Activated naive CD4-positive, alpha-beta T cell treated with anti-CD3 and anti-CD28 coated beads, Interleukin-2, amount 50 U/mL, for 16 hours (primary cell): Measurements from ENCODE around the gene SLAMF8.

Source experiments
- DNase-seq: peaks from one replicate; pipeline ENCODE4 v3.0.0-alpha.2; 2020

Gene SLAMF8

DNA sequence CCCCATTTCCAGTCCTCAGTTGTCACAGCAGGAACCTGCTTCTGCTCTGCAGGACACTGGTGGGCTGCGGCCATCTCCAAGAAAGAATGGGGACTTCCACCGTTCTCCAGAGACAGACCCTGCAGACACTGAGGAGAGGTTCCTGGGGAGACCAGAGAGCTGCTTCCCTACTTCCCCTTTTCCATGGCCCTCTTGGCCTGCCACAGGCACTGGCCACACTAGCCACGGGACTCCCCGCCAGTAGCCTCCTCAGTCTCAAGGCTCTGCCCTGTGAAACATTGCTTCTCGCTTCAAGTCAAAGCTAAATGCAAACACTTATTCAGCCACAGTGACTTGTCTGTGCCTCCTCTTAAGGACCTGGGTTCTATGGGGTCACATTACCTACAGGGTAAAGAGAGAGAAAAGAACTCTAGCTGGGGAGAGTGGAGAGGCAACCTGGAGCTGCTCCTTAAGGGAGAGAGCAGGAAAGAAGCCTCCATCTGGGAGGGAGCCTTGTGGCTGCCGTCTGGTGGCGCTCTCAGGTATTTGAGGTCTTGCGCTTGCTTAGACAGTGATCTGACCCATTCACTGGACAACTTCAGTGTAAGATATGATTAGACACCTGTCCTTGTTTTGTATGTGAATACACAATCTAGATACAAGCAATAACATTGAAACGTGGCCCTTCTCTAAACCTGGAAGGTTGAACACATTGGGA lies 5.4 kb upstream of the SLAMF8 start:
- no peak for DNase-seq

GRCh38 chr1:159823406-159823805 lies 3.3 kb upstream of the SLAMF8 start:
- DNase-seq: no peak

DNA sequence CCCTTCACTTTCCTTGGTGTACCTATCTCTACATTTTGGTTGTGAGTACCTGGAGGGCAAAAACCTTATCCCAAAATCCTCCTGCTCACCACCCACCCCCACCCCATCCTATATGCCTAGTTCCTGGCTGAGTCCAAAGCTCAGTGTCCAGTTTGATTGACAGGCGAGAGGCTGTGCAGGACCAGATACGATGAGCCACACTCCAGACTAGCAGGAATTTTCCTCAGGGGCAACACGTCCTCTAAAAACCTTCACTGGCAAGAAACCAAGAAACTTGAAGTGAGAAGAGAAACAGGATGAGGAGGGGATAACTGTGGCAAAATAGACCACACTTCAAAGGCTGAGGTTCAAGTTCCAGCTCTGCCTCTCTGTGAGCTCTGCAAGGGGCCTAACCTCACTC lies 1.1 kb upstream of the SLAMF8 start:
- DNase-seq: no peak

GRCh38 chr1:159827102-159827490 lies 423 bp downstream of the SLAMF8 start:
- no peak for DNase-seq

DNA sequence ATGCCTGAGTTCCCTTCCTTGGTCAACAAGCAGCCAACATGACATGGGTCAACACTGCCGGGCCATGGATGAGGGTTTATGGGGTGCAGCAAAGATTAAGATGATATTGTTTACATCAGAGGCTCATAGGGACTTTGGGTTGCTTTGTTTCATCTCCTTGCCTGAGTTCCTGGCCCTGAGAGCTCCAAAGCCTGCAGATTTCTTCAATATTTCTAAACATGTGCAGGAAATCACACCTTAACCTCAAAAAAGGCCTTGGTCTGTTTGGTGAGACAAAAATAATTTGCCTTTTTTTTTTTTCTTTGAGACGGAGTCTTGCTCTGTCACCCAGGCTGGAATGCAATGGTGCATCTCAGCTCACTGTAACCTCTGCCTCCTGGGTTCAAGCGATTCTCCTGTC lies 876 bp downstream of the SLAMF8 start:
- no peak for DNase-seq

DNA sequence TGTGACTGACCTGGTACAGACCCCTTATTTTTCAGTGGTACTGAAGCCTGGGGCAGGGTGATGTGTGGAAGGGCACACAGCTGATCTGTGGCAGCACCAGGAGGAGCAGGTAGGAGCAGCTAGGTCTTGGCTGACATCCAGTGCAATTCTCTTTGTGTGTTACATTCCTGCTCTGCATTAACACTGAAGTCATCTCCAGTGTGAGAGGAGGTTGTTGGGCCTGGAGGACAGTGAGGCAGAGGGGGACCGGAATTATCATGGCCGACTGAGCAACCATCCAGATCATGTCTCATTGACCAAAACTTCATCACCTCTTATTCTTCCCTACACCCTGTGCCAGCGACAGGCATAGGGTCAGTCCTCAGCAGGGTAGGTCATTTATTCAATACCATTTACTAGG lies 1.5 kb downstream of the SLAMF8 start:
- DNase-seq: no peak

DNA sequence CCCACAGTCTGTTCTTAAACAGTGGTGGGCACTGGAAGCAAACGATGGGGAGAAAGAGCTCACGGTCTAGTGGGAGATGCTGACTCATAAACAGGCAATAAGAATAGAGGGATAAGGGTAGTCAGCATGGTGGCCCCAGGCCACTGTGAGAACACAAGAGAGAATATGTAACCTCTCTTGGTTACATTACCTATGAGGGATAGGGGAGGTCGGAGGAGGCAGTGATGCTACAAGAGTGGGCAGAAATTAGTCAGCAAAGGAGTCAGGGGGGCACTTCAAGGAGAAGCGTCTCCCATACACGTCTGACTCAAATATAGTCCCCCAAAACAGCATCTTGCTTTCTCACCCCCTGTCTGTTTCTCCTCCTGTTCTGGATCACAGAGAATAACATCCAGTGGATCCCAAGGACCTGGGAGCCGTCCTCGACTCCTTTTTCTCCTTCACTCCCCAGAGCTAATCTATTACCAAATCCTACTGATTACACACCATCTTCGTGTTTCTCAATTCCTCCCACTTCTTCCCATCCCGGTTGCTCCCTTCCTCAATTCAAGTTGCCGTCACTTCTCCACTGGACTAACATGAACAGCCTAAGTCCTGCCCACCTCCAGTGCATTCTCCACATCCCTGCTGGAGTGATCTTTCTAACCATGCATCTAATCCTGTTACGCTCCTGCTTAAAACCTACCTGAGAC lies 2.1 kb downstream of the SLAMF8 start:
- no peak for DNase-seq

- no peak for DNase-seq
Measured at GRCh38 chr1:159829273-159829634, 2.6 kb downstream of the SLAMF8 start.

DNA sequence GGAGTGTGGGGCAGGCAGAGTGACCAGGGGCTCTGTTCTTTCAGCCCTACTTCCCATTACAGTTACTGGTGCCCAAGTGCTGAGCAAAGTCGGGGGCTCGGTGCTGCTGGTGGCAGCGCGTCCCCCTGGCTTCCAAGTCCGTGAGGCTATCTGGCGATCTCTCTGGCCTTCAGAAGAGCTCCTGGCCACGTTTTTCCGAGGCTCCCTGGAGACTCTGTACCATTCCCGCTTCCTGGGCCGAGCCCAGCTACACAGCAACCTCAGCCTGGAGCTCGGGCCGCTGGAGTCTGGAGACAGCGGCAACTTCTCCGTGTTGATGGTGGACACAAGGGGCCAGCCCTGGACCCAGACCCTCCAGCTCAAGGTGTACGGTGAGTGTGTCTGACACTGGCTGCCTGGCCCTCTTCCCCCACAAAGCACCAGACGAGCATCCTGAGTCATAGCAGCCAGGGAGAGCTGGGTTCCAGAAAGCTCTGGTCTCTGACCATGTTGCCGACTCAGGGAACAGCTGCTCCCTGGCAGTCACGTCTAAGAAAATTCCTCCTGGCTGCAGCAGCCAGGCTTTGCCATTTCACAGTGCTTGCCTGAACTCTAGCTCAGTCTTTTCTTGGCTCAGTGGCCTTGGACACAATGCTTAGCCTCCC lies 3.3 kb downstream of the SLAMF8 start:
- no peak for DNase-seq

- DNase-seq: no peak
Measured at GRCh38 chr1:159830722-159831121, 4.0 kb downstream of the SLAMF8 start.

DNA sequence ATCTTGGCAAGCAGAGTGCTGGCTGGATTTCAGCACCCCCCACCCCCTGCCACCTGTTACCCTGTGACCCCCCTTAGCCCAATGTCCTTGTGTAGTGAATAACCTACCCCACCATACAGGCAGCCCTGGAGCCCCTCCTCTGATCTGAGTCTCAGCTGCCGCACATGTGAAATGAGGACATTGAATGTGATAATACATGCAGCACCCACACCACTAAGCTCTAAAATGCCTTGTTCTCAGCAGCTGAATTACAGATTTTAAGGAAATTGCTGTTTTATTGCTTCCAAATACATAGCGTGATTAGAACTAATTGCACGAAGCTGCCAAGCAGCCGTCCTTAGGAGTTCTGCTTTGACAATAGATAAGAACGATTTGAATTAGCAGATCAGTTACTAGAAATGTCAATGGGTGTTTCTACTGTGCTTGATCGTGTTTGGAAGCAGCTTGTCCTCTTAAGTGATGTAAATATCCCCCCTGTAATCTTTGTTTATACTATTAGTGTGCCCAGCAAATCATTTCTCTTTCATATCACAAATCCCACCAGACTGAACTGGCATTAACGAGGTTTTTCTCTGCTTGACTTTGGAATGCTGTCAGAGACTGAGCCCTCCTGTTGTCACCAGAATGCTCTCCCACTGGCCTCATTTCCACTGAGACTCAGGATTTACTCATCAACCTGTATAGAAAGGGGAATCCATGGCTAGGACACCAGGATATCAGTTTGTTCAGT lies 4.9 kb downstream of the SLAMF8 start:
- no peak for DNase-seq

GRCh38 chr1:159832309-159832708 lies 5.6 kb downstream of the SLAMF8 start:
- no peak for DNase-seq

GRCh38 chr1:159835356-159835755 lies 8.7 kb downstream of the SLAMF8 start:
- no peak for DNase-seq

GRCh38 chr1:159835862-159836525 lies 9.3 kb downstream of the SLAMF8 start:
- DNase-seq: no peak

DNA sequence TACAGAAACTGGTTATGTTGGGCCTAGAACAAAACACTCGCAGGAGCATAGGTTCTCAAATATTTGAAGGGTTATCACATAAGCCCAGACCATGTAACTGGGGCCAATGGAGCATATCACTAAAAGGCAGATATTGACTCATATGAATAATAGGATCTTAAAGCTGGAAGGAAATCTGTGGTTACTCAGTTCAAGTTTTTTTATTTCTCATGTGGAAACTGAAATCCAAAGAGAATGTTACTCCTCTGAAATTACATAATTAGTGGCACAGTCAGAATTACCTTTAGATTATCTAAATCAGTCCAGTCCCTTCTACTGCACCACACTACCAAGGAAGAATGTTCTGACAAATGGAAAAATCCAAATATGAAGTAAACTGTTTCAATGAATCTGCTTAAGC lies 12.0 kb downstream of the SLAMF8 start:
- no peak for DNase-seq

- no peak for DNase-seq
Measured at GRCh38 chr1:159839116-159839849, 12.6 kb downstream of the SLAMF8 start.

DNA sequence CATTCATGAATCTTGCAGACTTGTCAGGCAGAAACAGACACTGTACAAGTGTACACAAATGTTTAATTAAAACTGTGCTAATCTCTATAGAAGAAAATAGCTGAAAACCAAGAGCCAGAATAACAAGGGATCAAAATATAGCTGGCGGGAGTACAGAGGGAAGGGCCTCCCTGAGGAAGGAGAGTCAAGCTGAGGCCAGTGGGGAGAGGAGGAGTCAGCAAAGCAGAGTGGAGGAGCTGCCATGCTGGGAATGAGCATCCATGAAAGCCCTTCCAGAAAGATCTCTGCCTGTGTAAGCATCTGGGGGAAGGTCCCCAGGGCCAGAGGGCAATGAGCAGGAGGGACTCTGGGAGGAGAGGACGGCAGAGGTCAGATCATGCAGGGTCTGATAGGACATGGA lies 15.1 kb downstream of the SLAMF8 start:
- DNase-seq: no peak

DNA sequence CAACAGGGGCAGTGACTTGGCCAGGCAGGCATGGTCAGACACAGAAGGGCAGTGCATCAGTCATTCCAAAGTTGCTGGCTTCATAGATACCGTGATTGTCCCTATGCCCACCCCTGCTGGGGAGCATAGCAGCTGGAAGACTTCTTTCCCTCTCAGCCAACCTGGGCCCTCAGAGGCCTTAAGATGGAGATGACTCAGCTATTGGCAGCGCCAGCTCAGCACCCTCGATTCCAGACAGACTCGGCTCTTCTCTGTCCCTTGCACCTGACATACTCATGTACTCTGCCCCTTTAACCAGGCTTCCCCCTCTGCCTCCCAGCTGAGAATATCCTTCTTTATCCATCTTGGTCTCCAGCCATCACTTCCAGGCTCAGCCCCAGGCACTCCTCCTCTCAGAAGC lies 16.8 kb downstream of the SLAMF8 start:
- DNase-seq: no peak

- DNase-seq: no peak
Measured at GRCh38 chr1:159845751-159846629, 19.3 kb downstream of the SLAMF8 start.

DNA sequence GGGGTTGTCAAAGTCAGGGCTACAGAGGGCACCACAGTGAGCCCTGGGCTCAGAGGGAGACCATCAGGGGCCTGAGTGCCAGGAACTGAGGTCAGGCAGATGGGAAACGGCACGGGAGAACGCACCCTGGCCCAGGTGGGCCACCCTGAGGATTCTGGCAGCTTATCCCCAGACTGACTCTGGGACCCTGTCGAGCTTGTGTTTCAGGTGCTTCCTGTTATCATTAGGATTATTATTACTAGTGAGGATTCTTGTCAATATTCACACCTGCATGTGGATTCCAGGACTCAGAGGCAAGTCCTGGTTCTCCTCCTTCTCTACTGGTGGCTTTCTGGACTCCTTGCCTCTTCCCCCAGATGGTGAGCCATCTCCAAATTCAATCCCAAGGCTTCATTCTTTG lies 20.6 kb downstream of the SLAMF8 start:
- no peak for DNase-seq

- DNase-seq: no peak
Measured at GRCh38 chr1:159848326-159848725, 21.7 kb downstream of the SLAMF8 start.
